DMS 273 (cell line): ENCODE data around the gene RASL12.
"Not testable (repeated sequence)": the region's sequence is repeated elsewhere in the genome, so short reads cannot be mapped to it uniquely, and the experiment has no call there.

Experiments
- DNase-seq: peaks from one replicate; lab custom pipeline; 2025; ENCODE audit not compliant: unreplicated experiment; lab: John Stamatoyannopoulos, UW

The RASL12 gene

GRCh38 chr15:65067645-65068402, at the start of gene RASL12:
Gene RASL12, minus strand, starts transcription at chr15:65067991. Its CDS starts 156 bp downstream, at chr15:65067835.
- DNase-seq: no peak

GRCh38 chr15:65115542-65115941, 47.8 kb upstream of the RASL12 start:
- peak; percentile 41 for DNase-seq

- DNase-seq: peak; percentile 68
Measured at GRCh38 chr15:65115086-65115485, 47.3 kb upstream of the RASL12 start, which contains the start of gene UBAP1L. Gene UBAP1L, minus strand, starts transcription at chr15:65115200. Its CDS starts 8,985 bp downstream, at chr15:65106215.

GRCh38 chr15:65110676-65111292, 43.0 kb upstream of the RASL12 start:
- no peak for DNase-seq

GRCh38 chr15:65106011-65106590, 38.3 kb upstream of the RASL12 start:
- no peak for DNase-seq

GRCh38 chr15:65105038-65105437, 37.2 kb upstream of the RASL12 start:
- DNase-seq: no peak

- no peak for DNase-seq
Measured at GRCh38 chr15:65102912-65103311, 35.1 kb upstream of the RASL12 start.

GRCh38 chr15:65101891-65102708, 34.3 kb upstream of the RASL12 start:
- DNase-seq: no peak

GRCh38 chr15:65101411-65101890, 33.7 kb upstream of the RASL12 start:
- peak; percentile 62 for DNase-seq

GRCh38 chr15:65100442-65100841, 32.7 kb upstream of the RASL12 start:
- no peak for DNase-seq

GRCh38 chr15:65099801-65100200, 32.0 kb upstream of the RASL12 start:
- not testable (repeated sequence) for DNase-seq

- DNase-seq: no peak
Measured at GRCh38 chr15:65099336-65099735, 31.5 kb upstream of the RASL12 start.

GRCh38 chr15:65097651-65098263, 30.0 kb upstream of the RASL12 start:
- no peak for DNase-seq

- peak; percentile 7 for DNase-seq
Measured at GRCh38 chr15:65096481-65097385, 28.9 kb upstream of the RASL12 start.

- no peak for DNase-seq
Measured at GRCh38 chr15:65095747-65096104, 27.9 kb upstream of the RASL12 start.

- no peak for DNase-seq
Measured at GRCh38 chr15:65095011-65095746, 27.4 kb upstream of the RASL12 start.

- no peak for DNase-seq
Measured at GRCh38 chr15:65094294-65094995, 26.7 kb upstream of the RASL12 start.

GRCh38 chr15:65093793-65094170, 26.0 kb upstream of the RASL12 start:
- DNase-seq: not testable (repeated sequence)
